Smooth muscle cell (in vitro differentiated cells): ENCODE data around the gene CMTM8. TPM values are rescaled to one million over a fixed set of nuclear protein-coding genes. Genes with fewer than 3 reads are reported as not detected.

Source experiments
- DNase-seq: peaks from one replicate; lab custom pipeline; 2025; ENCODE audit not compliant: unreplicated experiment; lab: John Stamatoyannopoulos, UW
- H2AFZ ChIP-seq: fragments of 200-600 bp; sonication (generic); 2 replicates; pipeline ENCODE4 v1.6.0; 2016; ENCODE audit warnings: antibody characterized with exemption, low read depth, mild to moderate bottlenecking
- H3F3A ChIP-seq: fragments of 200-600 bp; sonication (generic); 2 replicates; pipeline ENCODE4 v1.6.0; 2017; ENCODE audit warnings: antibody characterized with exemption, low read depth
- H3K27ac ChIP-seq: fragments of 200-600 bp; sonication (generic); 2 replicates; pipeline ENCODE4 v1.5.1; 2016; ENCODE audit warnings: low read depth, mild to moderate bottlenecking
- H3K27me3 ChIP-seq: fragments of 200-600 bp; sonication (generic); 2 replicates; pipeline ENCODE4 v1.6.1; 2016; ENCODE audit warnings: low read depth, mild to moderate bottlenecking
- H3K36me3 ChIP-seq: fragments of 200-600 bp; sonication (generic); 2 replicates; pipeline ENCODE4 v1.5.1; 2016; ENCODE audit warnings: low read depth
- H3K4me1 ChIP-seq: fragments of 200-600 bp; sonication (generic); 2 replicates; pipeline ENCODE4 v1.5.1; 2016; ENCODE audit warnings: low read depth
- H3K4me2 ChIP-seq: fragments of 200-600 bp; sonication (generic); 2 replicates; pipeline ENCODE4 v1.6.0; 2016; ENCODE audit warnings: mild to moderate bottlenecking
- H3K4me3 ChIP-seq: fragments of 200-600 bp; sonication (generic); 2 replicates; pipeline ENCODE4 v1.5.1; 2016; ENCODE audit warnings: mild to moderate bottlenecking
- H3K79me2 ChIP-seq: fragments of 200-600 bp; sonication (generic); 2 replicates; pipeline ENCODE4 v1.6.0; 2016; ENCODE audit warnings: low read depth, mild to moderate bottlenecking
- H3K9ac ChIP-seq: fragments of 200-600 bp; sonication (generic); 2 replicates; pipeline ENCODE4 v1.6.0; 2016; ENCODE audit warnings: low read depth
- H3K9me3 ChIP-seq: fragments of 200-600 bp; sonication (generic); replicated peaks from 2 replicates; pipeline ENCODE4 v1.5.1; 2016; ENCODE audit warnings: low read depth
- H4K20me1 ChIP-seq: fragments of 200-600 bp; sonication (generic); 2 replicates; pipeline ENCODE4 v1.6.0; 2016; ENCODE audit warnings: low read depth
- WGBS: methylation state at CpG from one replicate; pipeline ENCODE4 v1.1.7; 2016; ENCODE audit warnings: low lambda C conversion rate; 5-methylcytosine and 5-hydroxymethylcytosine counted together
- polyA plus RNA-seq: library from polyadenylated mRNA; unstranded; fragments of >200 nt; fragmentation: Nextera tagmentation; extraction: Ambion mirVana; gene quantifications from 2 replicates; pipeline ENCODE4 v1.2.1, GENCODE V29; 2016
- total RNA-seq: library from RNA; depleted of rRNA; stranded (reverse); fragments of >200 nt; gene quantifications from 2 replicates; pipeline ENCODE4 v1.2.3, GENCODE V29; 2014
- TF ChIP-seq, protein P1 (sequence below): fragments of 200-600 bp; sonication (generic); IDR thresholded peaks from 2 replicates; pipeline ENCODE4 v1.5.1; 2017; ENCODE audit warnings: borderline replicate concordance, mild to moderate bottlenecking, antibody characterized with exemption; ENCODE audit not compliant: insufficient read depth, poor library complexity, severe bottlenecking

Gene CMTM8
- total and polyA plus RNA-seq, 2 experiments from 2014 or later, result 1.9 TPM

DNA sequence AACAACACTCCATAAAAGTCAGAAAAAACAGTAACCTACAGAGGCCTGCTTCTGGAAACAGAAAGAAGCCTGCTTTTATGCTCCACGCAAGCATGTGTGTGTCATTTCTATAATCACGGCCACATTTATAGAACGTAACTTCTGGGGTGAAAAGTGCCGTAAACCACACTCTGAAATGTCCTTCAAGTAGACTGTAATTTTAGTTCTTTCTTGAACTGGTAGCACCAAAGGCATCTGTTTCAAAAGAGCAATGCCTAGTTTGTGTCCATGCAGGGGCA, 133.7 kb downstream of the CMTM8 start:
- H2AFZ ChIP-seq, result no peak overlapping the region
- no peaks in the 10 kb centered on the region for H4K20me1 ChIP-seq
- H3K4me3 ChIP-seq, result no peak overlapping the region
- DNase-seq, result no peak
- H3K9me3 ChIP-seq, result no peaks in the 10 kb centered on the region
- no peaks in the 10 kb centered on the region for H3K4me1 ChIP-seq
- no peak overlapping the region for H3K4me2 ChIP-seq
- H3F3A ChIP-seq, result no peaks in the 10 kb centered on the region
- no peak overlapping the region for H3K9ac ChIP-seq
- no peaks in the 10 kb centered on the region for H3K36me3 ChIP-seq
- TF ChIP-seq, protein P1, sequence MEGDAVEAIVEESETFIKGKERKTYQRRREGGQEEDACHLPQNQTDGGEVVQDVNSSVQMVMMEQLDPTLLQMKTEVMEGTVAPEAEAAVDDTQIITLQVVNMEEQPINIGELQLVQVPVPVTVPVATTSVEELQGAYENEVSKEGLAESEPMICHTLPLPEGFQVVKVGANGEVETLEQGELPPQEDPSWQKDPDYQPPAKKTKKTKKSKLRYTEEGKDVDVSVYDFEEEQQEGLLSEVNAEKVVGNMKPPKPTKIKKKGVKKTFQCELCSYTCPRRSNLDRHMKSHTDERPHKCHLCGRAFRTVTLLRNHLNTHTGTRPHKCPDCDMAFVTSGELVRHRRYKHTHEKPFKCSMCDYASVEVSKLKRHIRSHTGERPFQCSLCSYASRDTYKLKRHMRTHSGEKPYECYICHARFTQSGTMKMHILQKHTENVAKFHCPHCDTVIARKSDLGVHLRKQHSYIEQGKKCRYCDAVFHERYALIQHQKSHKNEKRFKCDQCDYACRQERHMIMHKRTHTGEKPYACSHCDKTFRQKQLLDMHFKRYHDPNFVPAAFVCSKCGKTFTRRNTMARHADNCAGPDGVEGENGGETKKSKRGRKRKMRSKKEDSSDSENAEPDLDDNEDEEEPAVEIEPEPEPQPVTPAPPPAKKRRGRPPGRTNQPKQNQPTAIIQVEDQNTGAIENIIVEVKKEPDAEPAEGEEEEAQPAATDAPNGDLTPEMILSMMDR, result no peak
- 76% methylated on average over 4 of the region's 4 CpGs for WGBS
- no peaks in the 10 kb centered on the region for H3K79me2 ChIP-seq
- no peak overlapping the region for H3K27ac ChIP-seq
- no peaks in the 10 kb centered on the region for H3K27me3 ChIP-seq

DNA sequence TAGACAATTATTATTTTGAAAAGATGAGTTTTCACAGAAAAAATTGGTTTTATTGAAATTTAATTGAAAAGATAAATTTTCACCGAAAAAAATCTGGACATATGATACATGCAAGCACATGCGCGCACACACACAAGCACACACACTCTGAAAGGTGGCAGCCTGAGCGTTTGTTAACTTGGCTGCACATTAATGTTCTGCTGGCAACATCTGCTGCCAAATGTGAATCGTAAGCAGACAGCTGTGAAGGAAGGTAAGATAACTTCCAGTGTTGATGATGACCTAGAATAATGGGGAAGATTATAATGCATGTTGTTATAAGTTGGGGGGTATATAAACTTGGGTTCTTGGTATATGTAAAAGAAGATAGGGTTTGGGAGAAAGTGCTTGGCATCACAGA, 134.8 kb downstream of the CMTM8 start:
- Histone ChIP-seq H3K79me2 (no peaks in the 10 kb centered on the region), H3K4me2 (no peak overlapping the region), H3K9me3 (no peaks in the 10 kb centered on the region), H2AFZ (no peak overlapping the region), H3K36me3 (no peaks in the 10 kb centered on the region), H4K20me1 (no peaks in the 10 kb centered on the region), H3K27ac (no peak overlapping the region), H3K4me3 (no peak overlapping the region), H3K9ac (no peak overlapping the region), H3K4me1 (no peaks in the 10 kb centered on the region), H3F3A (no peaks in the 10 kb centered on the region), H3K27me3 (no peaks in the 10 kb centered on the region)
- no peak for DNase-seq
- TF ChIP-seq, protein P1, result no peak
- 95% methylated on average over 5 of the region's 5 CpGs for WGBS

DNA sequence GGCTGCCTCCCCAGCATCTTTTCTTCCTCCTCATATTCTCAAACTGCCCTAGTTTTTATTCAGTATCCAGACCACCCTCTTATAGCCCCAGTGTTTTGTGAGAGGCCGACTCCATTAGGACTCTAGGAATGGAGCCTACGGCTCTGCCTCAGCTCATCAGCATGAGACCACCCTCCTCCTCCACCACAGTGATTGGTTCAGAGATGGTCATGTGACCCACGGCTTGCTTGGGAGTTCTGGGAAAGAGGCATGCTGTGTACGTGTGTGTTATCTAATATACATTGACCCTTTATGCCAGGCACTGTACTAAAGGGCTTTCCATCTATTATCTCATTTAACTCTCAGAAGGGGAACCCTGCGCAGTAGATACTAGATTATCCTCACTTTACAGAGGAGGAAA, 135.4 kb downstream of the CMTM8 start:
- Histone ChIP-seq H3K36me3 (no peaks in the 10 kb centered on the region), H3K4me2 (no peak overlapping the region), H3K9me3 (no peaks in the 10 kb centered on the region), H3K4me3 (no peak overlapping the region), H3F3A (no peaks in the 10 kb centered on the region), H3K9ac (no peak overlapping the region), H4K20me1 (no peaks in the 10 kb centered on the region), H3K4me1 (no peaks in the 10 kb centered on the region), H3K27ac (no peak overlapping the region), H3K79me2 (no peaks in the 10 kb centered on the region), H3K27me3 (no peaks in the 10 kb centered on the region), H2AFZ (no peak overlapping the region)
- TF ChIP-seq, protein P1, result no peak
- DNase-seq, result no peak
- 92% methylated on average over 5 of the region's 5 CpGs for WGBS

DNA sequence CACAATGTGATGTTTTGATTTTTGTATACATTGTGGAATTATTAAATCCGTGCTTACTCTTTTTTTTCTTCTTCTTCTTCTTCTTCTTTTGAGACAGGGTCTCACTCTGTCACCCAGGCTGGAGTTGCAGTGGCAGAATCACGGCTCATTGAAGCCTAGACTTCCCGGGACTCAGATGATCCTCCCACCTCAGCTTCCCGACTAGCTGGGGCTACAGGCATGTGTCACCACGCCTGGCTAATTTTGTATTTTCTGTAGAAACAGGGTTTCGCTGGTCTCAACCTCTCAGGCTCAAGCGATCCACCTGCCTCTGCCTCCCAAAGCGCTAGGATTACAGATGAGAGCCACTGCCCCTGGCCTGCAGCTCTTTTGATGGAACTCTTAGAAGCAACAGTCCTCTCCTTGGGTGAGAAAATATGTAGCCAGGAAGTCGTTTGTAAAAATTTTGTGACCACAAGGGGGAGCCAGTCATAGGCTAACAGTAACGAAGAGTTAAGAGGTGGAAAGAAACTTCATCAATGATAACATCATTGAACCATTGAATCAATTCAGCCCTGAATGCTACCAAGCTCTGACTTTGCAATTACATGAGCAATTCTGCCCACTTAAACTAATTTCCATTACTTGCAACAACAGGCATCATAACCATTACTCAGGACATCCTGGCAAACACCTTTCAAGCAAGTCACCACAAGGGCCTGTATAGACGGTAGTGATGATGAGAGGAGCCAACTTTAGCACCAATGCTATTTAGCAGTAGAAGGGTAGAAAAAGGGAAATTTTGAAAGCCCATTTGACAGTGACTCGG, 136.5 kb downstream of the CMTM8 start:
- Histone ChIP-seq H2AFZ (peak overlapping the region; percentile 56), H3F3A (no peaks in the 10 kb centered on the region), H3K4me2 (peak overlapping the region; percentile 65), H4K20me1 (no peaks in the 10 kb centered on the region), H3K36me3 (no peaks in the 10 kb centered on the region), H3K27me3 (no peaks in the 10 kb centered on the region), H3K4me3 (no peak overlapping the region), H3K9ac (no peak overlapping the region), H3K79me2 (no peaks in the 10 kb centered on the region), H3K27ac (no peak overlapping the region), H3K4me1 (peaks cover 1% of the 10 kb centered on the region), H3K9me3 (no peaks in the 10 kb centered on the region)
- 39% methylated on average over 12 of the region's 12 CpGs for WGBS
- TF ChIP-seq, protein P1, result peak; percentile 67
- DNase-seq, result no peak
